HEK293 (cell line): ENCODE results near the gene TMUB1.

Experiments
- BCL11B ChIP-seq: fragments of 450-650 bp; formaldehyde crosslinking; IDR thresholded peaks from 2 replicates; pipeline ENCODE4 v1.5.1; 2016; ENCODE audit warnings: low read depth, missing biosample characterization, missing genetic modification characterization
- CTCF ChIP-seq: fragments of 450-650 bp; formaldehyde crosslinking; IDR thresholded peaks from 2 replicates; pipeline ENCODE4 v1.5.1; 2016; ENCODE audit warnings: missing biosample characterization, missing genetic modification characterization
- GLIS1 ChIP-seq: fragments of 450-650 bp; formaldehyde crosslinking; IDR thresholded peaks from 2 replicates; pipeline ENCODE4 v1.5.1; 2016; ENCODE audit warnings: missing biosample characterization, missing genetic modification characterization
- KLF9 ChIP-seq: fragments of 450-650 bp; formaldehyde crosslinking; IDR thresholded peaks from 2 replicates; pipeline ENCODE4 v1.5.1; 2016; ENCODE audit warnings: missing biosample characterization, missing genetic modification characterization, low read depth
- SETDB1 ChIP-seq: IDR thresholded peaks from one replicate; pipeline ENCODE4 v1.6.1; 2017; ENCODE audit warnings: mild to moderate bottlenecking, low read length, moderate library complexity, mixed read lengths; ENCODE audit not compliant: insufficient read length
- TCF7L2 ChIP-seq: IDR thresholded peaks from 2 replicates; pipeline ENCODE4 v1.6.1; 2011; ENCODE audit warnings: low read depth, mild to moderate bottlenecking, inconsistent platforms, low read length, moderate library complexity, borderline replicate concordance
- ZNF132 ChIP-seq: fragments of 450-650 bp; formaldehyde crosslinking; IDR thresholded peaks from 2 replicates; pipeline ENCODE4 v1.5.1; 2017; ENCODE audit warnings: missing biosample characterization, missing genetic modification characterization, borderline replicate concordance
- ZNF155 ChIP-seq: fragments of 450-650 bp; formaldehyde crosslinking; IDR thresholded peaks from 2 replicates; pipeline ENCODE4 v1.5.1; 2016; ENCODE audit warnings: missing biosample characterization, missing genetic modification characterization
- ZNF335 ChIP-seq: fragments of 450-650 bp; formaldehyde crosslinking; conservative IDR thresholded peaks from 2 replicates; pipeline ENCODE4 v1.5.1; 2016; ENCODE audit warnings: missing biosample characterization, missing genetic modification characterization
- ZNF341 ChIP-seq: fragments of 450-650 bp; formaldehyde crosslinking; IDR thresholded peaks from 2 replicates; pipeline ENCODE4; 2016; ENCODE audit warnings: low read depth, missing biosample characterization, missing genetic modification characterization
- ZNF362 ChIP-seq: fragments of 450-650 bp; formaldehyde crosslinking; IDR thresholded peaks from 2 replicates; pipeline ENCODE4 v1.5.1; 2016; ENCODE audit warnings: missing biosample characterization, missing genetic modification characterization
- ZNF610 ChIP-seq: fragments of 450-650 bp; formaldehyde crosslinking; IDR thresholded peaks from 2 replicates; pipeline ENCODE4 v1.5.1; 2016; ENCODE audit warnings: missing biosample characterization, missing genetic modification characterization, borderline replicate concordance
- TF ChIP-seq, protein P1 (sequence below): fragments of 450-650 bp; formaldehyde crosslinking; IDR thresholded peaks from 2 replicates; pipeline ENCODE4 v1.5.1; 2017; ENCODE audit warnings: missing biosample characterization, missing genetic modification characterization

DNA sequence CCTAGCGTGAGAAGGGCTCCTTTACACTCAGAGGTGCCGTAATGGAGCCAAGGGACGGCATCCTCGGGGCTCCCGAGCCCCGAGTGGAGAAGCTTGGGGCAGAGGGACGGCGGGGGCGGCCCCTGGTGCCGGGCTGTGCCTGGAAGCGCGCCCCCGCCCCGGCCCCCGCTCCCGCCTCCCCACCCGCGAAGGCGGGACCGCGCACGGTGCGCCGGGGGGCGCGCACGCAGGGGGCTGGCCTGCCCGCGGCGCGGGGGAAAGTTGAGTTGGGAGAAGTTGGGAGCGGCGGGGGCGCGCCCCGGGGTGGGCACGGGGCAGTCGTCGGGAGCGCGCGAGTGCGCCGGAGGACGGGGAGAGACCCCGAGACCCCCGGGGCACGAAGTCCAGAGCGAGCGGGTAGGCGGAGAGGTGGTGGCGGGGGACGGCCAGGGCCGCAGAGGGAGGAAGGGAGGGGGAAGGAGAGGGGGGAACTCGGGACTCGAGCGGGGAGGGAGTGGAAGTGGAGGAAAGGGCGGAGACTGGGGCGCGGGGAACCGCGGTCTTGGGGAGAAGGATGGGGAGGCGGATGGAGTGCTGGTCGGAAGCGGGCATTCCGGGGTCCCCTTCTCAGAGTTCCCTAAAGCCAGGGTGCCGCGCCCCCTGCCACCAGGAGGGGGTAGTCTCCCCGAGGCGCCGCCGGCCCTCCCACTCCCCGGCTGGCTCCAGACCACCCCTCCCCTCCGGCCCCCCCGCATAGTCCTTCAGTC lies 23.8 kb downstream of the TMUB1 start, which contains the start of gene SLC4A2:
- TF ChIP-seq CTCF: peak; percentile 67
- no peak for TF ChIP-seq BCL11B (tag by site-specific recombination)
- no peak for TF ChIP-seq ZNF155
- TF ChIP-seq ZNF132 (tag by site-specific recombination): no peak
- TF ChIP-seq ZNF362: no peak
- TF ChIP-seq, protein P1, sequence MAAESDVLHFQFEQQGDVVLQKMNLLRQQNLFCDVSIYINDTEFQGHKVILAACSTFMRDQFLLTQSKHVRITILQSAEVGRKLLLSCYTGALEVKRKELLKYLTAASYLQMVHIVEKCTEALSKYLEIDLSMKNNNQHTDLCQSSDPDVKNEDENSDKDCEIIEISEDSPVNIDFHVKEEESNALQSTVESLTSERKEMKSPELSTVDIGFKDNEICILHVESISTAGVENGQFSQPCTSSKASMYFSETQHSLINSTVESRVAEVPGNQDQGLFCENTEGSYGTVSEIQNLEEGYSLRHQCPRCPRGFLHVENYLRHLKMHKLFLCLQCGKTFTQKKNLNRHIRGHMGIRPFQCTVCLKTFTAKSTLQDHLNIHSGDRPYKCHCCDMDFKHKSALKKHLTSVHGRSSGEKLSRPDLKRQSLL (tag by site-specific recombination): no peak
- peak; percentile 74; the same call in 1 of the 2 replicates for TF ChIP-seq KLF9
- peak; percentile 74 for TF ChIP-seq ZNF335 (tag by site-specific recombination)
- no peak for TF ChIP-seq GLIS1 (tag by site-specific recombination)
- TF ChIP-seq SETDB1: no peak
- no peak for TF ChIP-seq TCF7L2
- no peak for TF ChIP-seq ZNF610 (tag by site-specific recombination)
- TF ChIP-seq ZNF341: peak; percentile 69; the same call in 1 of the 2 replicates
